NCI-H187 (cell line): ENCODE measurements around the gene MPO.

Source experiments
- DNase-seq, 2 experiments: peaks; one replicate each; lab custom pipeline; 2025; lab: John Stamatoyannopoulos, UW

Gene MPO

DNA sequence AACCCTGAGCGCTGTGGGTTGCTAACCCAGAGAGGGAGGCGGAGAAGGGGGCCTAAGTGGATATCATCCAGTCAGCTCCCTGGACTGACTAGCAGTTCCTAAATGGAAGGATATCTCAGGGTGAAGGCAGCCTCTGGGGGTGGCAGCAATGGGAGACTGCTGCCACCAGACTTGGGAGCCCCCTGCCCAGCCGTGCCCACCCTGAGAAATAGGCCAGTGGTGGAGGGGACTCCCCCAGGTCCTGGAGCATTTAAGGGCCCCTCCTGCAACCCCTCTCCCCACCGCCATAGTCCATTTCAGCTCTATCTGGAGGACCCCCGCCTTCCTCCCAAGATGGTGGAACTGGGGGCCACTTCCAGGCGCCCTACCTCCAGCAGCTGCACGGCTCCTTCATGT lies 39.4 kb upstream of the MPO start:
- DNase-seq: no peak

- DNase-seq: no peak
Observed at GRCh38 chr17:58319173-58320162, 38.7 kb upstream of the MPO start.

- DNase-seq: no peak
Observed at GRCh38 chr17:58318627-58319172, 38.0 kb upstream of the MPO start.

DNA sequence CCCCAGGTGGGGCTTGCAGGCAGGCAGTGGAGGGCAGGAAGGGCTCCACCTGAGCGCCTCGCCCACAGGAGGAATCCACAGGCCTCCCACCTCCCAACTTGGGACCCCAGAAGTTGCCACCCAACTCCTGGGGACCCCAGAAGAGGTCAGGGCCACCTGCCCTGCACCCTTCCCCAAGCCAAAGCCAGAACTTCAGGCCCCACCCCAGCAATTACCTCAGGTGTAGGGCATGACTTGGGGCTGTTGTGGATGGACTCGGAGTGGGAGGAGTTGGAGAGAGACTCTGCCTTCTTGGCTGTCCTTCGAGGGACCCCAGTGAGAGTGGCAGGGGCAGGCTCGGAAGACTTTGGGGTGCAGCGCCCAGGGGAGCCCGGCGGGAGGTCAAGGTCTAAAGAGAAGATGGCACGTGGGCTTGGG lies 37.3 kb upstream of the MPO start:
- DNase-seq: no peak

DNA sequence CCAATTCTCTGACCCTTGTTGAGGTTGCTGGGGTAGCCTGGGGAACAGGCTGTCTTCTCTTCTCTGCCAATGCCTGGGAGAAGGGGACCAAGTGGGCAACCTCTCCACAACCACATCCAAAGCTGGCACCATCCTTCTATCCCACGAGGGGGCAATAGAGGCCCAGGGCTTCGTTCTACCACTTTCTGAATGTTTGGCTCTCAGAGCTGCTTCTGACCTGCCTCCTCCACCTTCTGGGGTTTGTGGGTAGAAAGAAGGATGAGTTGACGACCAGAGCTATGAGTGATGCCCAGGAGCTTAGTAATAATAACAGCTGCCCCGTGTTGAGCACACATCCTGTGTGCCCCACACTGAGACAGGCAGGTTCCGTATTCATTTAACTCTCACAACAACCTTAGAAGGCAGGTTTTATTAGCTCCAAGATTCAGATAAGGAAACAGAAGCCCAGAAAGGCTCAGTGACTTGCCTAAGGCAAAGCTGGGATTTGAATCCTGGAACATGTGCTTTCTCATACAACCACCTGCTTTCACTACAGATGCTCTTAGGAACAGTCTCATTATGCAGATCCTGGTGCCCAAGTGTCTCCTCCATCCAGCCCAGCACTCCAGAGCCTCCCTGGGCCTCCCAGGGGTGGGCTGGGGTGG lies 36.8 kb upstream of the MPO start:
- DNase-seq: no peak

GRCh38 chr17:58316260-58316960 lies 35.7 kb upstream of the MPO start:
- no peak for DNase-seq

DNA sequence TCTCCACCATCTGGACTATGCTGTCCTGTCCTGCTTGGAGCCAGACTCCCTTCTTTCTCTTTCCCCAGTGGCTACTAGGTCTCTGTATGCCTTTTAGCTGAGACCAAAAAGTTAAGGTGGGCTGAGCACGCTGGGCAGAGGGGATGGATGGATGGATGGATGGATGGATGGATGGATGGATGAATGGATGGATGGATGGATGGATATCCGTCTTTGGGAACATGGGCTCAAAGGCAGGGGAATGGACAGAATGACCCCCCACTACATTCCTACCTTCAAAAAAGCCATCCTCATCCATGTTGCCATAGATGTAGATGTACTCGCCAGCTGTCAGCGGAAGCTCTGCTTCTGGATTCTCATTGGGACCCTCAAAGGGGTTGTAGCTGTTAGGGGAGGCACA lies 35.0 kb upstream of the MPO start:
- DNase-seq: no peak

GRCh38 chr17:58315281-58315711 lies 34.6 kb upstream of the MPO start:
- no peak for DNase-seq

- DNase-seq: no peak
Observed at GRCh38 chr17:58314706-58315015, 33.9 kb upstream of the MPO start.

DNA sequence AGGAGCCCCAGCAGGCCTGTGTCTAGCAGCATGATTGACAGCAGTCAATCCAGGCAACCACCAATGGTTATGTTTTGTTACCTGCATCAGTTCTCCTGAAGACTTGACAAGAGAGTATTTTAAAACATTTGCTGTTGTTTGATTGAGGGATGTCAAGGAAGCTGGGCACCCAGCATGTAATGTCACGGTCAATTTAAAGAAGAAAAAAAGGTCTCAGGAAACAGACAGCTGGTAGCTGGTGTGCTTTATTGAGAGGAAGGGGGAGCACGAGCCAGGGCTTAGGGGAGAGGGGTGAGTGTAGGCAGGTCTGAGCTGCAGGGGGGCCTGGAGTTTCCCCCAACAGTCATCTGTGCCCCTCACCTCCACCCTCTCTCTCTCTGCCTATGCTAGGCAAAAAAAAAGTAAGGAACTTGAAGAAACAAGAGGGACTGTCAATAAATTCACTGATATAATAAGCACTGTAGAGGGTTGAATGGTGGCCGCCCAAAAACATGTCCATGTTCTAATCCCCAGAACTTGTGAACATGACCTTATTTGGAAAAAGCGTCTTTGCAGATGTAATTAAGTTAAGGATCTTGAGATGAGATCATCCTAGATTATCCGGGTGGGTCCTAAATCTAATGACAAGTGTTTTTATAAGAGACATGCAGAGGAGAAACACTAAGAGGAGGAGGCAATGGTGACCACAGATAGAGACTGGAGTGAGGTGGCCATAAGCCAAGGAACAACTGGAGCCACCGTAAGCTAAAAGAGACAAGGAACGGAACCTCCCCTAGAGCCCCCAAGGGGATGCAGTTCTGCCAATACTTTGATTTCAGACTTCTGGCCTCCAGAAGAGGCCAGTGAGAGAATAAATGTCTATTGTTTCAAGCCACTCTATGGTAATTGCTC lies 33.3 kb upstream of the MPO start:
- DNase-seq: peak in 1 of 2 experiments; percentile 24

DNA sequence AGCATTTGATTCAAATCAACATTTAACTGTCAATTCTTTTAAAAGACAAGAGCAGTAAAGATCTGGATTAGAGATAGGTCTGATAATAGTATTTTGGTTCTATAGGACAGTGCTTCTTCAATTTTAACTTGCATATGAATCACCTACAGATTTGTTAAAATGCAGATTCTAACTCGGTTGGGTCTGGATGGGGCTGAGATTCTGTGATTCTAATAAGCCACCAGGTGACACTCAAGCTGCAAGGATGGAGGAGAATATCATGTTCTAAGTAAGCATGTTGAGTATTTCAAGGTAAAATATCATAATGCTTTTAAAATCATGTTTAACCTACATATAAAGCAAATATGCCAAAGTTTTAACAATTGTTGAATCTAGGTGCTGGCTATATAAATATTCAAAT lies 32.1 kb upstream of the MPO start:
- DNase-seq: no peak

GRCh38 chr17:58312021-58312630 lies 31.4 kb upstream of the MPO start:
- DNase-seq: no peak

GRCh38 chr17:58311429-58311894 lies 30.7 kb upstream of the MPO start:
- no peak for DNase-seq

GRCh38 chr17:58310511-58311428 lies 30.0 kb upstream of the MPO start:
- DNase-seq: no peak

DNA sequence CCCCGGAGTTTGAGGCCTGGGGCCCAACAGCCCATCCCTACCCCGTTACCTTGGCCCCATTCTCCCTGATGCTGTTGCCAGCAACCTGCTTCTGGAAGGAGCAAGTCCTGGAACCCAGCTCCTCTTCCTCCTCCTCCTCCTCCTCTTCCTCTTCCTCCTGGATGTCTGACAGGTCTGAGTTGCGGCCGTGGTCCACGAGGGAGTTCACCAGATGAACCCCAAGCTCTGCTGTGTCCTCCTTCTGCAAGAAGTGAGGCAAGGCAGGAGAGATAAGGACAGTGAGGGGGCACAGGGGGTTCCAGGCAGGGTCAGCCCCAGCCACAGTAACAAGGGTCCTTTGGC lies 29.2 kb upstream of the MPO start:
- no peak for DNase-seq

- DNase-seq: no peak
Observed at GRCh38 chr17:58308985-58309917, 28.5 kb upstream of the MPO start.

DNA sequence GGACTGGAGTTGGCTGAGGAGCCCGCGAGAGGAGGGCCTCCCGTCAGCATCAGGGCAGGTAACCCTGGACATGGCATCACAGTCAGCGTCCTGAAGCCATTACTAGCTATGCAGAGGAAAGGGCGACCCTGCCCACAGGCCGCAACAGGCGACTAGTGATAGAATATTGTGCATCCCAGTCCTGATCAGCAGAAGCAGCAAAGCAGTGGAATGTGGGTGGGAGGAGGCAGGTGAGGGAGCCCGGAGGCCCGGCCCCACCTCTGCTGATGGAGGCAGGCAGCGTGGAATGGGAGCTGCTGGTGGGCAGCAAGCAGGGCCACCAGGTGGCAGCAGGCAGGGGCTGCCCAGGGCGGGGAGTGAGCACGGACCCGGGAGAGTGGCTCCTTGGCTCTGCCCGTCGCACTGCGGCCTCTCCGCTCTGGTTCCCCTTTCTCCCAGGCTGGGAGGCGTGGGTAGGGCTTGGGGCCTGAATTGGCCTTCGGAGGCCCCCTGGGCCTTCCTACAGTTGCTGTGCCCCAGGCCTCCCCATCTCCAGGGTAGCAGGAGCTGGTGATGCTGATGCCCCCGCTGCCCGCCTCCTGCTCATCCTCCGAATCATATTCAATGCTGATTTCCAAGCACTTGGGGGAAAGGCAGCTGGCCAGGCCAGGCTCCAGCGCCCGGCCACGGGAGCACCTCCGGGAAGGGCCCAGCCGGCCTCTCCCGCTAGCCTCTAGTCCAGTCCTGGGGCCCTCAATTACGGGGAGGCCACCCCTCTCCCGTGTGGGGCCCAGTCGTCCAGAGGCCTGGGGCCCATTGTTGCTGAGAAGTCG lies 27.6 kb upstream of the MPO start:
- DNase-seq: no peak
